Stimulated activated CD8-positive, alpha-beta memory T cell treated with anti-CD3 and anti-CD28 coated beads, Interleukin-15, amount 100 ng/mL, for 24 hours (primary cell): ENCODE data around the gene S100A3.
A peak's percentile ranks its signal among the peaks of the same experiment; 100 is the strongest.

ENCODE experiments used
- DNase-seq: peaks from one replicate; pipeline ENCODE4 v3.0.0-alpha.2; 2020; ENCODE audit warnings: low read depth

The S100A3 gene

DNA sequence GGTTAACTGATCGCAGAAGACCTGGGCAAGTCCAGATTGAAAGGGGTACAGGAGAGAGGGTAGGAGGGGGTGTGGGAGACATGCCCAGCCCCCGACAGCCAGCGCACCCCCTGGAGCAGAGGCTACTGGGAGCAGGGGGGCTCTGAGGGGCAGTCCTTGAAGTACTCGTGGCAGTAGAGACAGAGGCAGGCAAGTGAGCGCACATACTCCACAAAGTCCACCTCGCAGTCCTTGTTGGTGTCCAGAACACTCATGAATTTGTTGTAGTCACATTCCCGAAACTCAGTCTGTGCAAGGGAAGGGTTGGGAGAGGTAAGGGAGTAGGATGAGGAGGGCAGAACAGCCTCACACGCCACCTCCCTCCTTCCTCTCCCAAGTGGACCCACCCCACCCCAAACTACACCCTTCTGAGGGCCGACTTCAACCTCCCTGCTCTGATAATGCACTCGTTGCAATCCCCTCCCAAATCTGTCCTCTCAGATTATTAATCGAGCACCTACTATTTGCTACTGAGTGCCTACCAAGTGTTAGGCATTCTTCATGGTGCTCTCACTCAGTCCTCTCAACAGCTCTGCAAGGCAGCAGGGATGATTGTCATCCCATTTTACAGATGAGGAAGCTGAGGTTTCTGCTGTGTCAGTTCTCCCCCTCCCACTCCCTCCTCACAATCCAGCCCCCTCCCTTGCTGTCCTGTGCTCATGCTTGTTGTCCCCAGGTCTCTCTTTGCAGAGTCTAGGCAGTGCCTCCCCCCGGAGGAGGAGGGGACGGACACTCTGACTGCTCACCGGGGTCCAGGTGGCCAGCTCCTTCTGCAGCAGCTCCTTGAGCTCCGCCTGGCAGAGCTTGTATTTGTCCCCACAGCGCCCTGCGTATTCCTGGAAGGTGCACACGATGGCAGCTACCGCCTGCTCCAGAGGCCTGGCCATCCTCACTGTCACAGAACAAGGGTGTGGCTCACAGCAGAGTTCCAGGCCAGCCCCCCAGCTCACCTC lies 1.2 kb downstream of the S100A3 start:
- DNase-seq: no peak

DNA sequence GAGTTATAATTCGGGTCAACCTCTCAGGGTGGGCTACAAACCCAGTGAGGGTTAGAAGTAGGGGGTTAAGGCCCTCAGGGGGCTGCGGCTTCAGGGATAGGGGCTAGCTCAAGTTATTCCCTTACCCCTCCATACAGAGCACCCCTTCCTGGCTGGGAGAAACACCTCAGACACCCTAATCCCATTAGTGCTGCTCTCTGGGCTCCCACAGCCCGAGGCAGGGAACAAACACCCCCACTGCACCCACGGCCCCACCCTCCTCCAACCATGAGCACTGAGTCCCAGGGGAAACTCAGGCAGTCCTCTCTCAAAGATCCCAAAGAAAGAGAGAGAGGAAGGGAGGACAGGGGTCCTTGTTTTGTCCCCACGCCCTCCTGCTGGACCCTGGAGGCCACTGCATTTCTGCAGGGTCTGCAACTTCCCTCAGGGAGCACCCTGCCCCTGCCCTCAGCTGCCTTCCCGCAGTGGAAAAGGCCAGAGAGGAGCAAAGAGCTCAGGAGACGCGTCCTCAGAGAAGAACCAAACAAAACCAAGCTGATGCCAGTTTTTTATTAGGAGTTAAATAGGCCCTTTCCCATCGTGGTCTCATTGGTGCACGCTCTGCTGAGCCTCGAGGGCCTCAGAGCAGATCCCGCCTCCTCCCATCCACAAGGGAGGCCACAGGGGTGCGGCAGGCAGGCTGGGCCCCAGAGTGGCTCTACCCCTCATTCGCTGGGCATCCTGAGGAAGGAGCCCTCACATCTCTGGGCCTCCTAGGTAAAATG lies 2.1 kb downstream of the S100A3 start:
- DNase-seq: no peak

DNA sequence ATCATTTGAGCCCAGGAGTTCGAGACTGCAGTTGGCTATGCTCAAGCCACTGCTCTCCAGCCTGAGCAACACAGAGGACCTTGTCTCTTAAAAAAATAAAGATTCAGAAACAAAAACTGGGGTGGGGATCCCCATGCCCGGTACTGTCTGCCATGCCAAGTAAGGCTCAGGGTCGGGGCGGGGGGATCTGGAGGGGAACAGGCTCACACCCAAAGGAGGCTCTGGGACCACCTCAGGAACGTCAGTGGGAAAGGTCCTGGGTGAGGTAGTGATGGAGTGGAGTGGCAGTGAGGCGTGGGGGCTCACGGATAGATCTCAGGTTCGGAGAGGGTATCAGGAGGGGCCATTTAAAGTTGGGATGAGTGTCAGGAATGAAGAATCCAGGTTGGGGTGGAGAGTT lies 2.7 kb downstream of the S100A3 start:
- no peak for DNase-seq

DNA sequence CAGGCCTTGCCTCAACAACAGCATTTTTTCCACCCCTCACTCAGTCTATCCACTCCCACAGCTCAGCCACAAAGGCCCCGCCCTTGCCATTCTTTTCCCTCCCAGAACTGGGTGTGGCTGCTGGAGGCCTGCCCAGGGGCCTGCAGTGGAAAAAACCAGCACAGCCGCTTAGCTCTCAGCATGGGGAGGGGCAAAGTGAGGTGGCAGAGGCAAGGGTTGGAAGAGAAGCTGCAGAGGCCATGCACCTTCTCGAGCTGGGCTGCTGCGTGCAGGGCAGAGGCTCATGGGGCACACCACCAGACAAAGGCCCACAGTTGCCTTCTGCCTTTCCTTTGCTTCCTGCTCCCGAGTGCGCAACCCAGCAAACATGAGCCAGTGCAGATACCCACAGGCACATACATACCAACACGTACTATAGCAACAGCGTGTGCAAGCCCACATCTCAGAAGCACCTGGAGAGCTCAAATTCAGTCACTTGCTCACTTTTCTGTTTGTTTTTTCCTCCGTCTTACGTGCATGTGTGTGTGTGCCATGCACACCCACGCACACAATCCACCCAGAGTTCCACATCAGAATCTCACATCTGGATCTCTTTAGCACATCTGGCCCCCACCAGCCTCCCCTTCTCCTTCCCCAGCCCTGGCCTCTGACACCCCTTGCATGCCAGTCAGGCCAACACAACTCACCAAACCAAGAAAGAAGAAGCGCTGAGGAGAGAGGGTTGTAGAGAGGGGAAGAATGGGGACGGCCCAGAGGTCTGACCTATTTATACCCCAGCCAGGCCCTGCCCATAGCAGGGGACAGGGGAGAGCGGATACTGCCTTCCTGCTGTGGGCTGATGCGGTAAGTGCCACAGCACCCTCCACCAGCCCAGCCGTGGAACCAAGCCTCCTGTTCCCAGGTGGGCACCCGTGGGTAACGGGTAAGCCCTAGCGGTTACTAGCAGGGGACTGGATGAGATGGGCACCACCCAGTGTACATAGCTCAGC lies 3.7 kb downstream of the S100A3 start, which contains the start of gene S100A4:
TSS of gene S100A4 (minus strand) at position 740 of the 989 bp plus-strand sequence. CDS start 1,012 bp downstream, outside the sequence.
- DNase-seq: peak; percentile 62

DNA sequence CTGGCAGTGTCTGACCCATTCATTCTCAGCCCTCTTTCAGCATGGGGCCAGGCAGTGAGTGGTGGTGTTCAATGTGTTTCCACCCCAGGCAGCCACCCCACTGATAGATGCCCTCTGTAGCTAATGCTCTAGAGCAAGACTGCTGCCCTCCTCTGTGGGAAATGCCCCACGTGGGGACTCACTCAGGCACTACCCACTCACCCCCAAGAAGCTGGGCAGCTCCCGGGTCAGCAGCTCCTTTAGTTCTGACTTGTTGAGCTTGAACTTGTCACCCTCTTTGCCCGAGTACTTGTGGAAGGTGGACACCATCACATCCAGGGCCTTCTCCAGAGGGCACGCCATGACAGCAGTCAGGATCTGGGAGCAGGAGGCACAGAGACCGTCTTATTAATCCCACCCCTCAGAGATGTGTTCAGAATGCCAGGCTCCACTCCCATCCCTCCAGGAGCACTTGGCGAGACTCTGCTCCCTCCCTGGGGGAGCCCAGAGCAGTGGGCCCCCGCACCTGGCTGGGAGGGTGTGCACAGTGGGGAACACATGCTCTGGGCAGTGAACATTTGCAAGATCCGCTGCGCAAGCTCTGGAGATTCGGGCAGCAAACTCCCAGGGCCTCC lies 4.5 kb downstream of the S100A3 start:
- no peak for DNase-seq

DNA sequence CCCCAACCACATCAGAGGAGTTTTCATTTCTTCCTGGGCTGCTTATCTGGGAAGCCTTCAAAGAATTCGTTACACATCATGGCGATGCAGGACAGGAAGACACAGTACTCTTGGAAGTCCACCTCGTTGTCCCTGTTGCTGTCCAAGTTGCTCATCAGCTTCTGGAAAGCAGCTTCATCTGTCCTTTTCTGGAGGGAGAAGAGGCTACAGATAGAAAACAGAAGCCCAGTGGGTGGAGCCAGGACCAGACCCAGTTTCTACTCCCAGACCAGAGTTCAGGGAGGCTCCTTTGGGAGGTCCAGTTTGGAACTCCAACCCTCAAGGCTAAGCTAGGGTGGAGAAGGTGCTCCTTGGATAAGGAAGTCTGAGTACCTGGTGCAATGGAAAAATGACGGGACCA lies 5.3 kb downstream of the S100A3 start:
- no peak for DNase-seq

DNA sequence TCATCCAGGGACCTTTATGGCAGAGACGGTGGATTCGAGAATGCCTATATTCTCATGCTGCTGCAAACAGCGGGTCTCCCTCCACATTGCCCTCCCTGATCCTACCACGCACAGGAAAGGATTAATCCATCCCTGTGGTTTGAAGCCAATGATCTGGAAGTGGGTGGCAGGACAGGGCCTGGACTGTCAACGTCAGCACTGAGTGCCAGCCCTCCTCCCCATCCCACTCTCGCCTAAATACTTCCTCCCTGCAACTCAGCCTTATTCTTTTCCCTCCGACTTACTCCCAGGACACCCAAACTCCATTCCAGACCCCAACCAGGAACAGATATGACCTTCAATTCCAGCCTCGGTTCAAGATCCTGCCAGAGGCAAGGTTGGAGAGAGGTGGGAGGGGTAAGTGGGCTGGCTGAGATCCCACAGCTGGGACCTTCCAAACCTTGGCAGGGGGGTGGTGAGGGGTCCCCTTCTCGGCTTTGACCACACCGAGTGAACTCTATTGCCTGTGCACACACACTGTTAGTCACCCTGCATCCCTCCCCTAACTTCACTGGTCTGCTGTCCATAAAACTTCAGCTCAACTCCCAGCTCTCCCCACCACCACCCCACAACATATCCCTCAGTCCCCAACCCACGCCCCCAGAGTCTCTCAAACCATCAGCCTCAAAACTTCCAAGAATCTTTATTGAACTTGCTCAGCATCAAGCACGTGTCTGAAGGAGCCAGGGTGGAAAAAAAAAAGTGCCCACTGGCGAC lies 5.9 kb downstream of the S100A3 start:
- DNase-seq: no peak

DNA sequence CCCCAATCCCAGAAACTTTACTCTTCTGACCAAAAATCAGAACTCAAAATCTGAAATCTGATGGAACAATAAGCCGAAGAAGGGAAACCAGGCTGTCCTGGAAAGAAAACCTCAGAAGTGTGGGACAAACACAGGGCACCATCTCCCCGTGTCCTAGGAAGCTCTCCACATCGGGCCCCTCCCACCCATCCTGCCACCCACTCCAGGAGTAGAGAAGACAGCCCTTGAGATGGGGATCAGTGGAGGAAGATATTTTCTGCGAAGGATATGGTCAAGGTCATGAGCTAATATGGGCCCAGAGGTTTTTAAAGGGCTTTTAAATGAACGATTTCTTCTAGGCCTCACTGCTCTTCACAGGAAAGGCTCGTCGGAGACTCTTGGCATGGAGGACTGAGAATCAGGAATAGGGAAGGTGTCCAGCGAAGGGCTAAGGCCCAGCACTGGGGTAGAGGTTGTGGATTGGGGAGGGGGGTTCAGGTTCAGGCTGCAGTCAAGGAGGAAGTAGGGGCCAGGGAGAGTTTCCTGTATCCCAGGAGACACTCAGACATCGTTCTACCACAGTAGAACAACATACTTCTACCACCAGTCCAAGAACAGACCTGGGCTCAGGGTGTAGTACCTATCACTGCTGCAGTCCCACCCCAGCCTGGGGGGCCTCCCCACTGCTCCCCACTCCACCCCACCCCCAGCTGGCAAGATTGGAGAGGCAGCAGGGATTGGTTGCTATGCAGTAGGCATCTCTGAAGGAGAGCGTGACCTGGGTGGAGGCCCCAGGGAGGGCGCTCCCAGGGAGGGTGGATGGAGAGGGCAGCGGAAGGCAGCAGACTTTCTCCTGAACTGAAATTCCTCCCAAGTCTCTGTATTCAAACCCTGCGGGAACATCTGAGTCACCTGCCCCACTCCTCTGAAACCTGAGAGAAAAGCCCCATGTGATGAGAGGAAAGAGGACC lies 7.1 kb downstream of the S100A3 start:
- DNase-seq: no peak

DNA sequence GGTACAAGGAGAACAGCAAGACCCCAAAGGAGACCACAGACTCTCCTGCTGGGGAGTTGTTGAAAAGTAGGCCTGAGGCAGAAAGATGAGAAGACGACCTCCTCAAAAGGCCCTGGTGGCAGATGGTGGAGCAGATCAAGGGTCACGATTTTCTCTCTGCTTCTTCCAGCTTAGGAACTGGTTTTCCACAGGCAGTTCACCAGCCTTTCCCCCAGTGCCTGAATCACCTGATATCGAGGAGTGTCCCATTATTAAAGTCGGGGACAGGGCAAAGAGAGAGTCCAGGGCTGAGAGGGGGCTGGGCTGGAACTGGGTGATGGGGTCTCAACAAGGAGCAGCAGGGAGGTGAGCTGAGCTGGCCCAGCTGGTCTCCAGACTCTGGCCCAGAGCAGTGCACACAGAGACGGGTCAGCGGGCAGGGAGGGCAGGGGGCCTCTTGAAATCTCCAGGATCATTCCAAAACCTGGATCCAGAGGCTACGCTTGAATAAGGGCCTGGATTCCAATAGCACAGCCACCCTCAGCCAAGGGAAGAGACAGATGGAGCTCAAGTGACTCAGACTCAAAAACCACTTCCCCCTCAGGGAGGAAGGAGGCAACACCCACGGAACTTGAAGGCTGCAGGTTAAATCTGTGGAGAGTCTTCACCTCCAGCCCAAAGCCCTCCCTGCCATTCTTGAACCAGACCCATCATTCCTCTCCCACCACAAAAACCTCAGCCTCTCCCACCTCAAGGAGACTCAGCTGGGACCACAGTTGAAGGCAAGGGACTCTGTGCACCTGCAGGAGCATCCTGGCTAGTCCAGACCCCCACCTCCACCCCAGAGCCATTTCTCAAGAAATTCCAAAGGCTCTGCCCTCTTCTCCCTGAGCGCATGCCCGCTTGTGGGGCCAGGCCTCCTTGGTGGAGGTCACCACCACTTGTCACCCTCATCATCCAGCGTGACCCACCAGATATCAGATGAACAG lies 8.4 kb downstream of the S100A3 start, which contains the start of gene S100A5:
TSS of gene S100A5 (minus strand) at position 541 of the 968 bp plus-strand sequence. CDS start 743 bp downstream, outside the sequence.
- no peak for DNase-seq

DNA sequence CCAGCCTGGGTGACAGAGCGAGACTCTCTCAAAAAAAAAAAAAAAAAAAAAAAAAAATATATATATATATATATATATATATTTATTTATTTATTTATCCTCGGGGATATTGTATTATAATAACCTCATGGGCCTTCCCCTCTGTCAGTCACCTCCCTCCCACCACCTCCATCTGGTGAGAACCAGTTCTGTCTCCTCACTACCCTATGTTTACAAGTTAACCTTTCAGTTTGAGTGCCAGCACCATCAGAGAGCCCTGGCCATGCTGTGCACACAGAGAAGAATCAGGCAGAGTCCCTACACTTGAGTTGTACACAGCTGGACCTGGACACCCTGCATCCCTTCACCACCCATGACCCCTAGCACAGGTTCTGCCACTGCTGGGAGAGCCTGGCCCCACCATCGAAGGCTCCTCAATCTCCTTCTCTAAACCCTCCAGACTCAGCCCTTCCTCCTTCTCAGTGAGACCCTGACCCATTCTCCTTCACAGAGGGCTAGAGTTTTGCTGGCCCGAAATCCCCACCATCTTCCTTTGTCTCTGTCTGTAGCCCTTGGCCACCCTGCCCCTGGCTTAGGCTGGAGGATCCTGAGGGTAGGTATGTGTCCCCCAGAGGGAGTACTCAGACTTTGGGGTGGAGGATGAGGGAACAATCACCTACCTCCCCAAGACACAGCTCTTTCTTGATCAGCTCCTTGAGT lies 9.5 kb downstream of the S100A3 start:
- DNase-seq: no peak

DNA sequence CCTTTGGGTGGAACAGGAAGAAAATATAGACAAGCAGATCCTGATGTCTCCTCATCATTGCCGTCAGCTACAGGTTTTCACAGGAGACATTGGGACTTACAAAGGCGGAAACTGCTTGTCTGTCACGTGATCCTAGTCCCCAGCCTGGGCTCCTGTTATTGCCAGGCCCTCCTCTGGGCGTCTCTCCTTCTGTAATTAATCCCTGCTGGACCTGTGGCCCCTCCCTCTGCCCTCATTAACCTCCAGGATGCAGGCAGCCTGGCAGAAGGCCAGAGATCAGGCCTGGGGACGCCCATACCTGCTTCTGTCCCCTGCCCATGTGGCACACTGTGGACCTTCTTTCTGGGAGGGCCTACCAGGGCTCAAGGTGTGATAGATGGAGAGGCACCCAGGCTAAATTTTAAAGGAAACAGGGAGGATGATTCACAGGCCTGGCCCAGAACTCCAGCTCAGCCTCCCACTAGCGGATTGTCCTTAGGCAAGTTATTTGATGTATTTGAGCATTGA lies 10.7 kb downstream of the S100A3 start:
- DNase-seq: no peak

DNA sequence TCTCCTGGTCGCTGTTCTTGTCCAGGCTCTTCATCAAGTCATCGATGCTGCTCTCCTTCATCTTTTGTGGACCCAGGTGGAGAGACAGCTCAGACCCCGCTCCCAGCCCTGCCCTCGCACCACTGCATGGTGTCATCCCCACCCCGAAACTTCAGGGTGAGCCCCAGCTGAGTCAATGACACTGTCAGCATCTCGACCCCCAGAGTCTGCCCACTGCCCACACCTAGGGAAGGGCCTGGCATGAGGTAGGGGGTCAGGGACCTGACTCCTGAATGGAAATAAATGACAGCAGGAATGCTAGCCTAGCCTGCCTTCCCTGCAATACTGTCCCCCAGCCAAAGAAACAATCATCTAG lies 11.7 kb downstream of the S100A3 start:
- DNase-seq: no peak

DNA sequence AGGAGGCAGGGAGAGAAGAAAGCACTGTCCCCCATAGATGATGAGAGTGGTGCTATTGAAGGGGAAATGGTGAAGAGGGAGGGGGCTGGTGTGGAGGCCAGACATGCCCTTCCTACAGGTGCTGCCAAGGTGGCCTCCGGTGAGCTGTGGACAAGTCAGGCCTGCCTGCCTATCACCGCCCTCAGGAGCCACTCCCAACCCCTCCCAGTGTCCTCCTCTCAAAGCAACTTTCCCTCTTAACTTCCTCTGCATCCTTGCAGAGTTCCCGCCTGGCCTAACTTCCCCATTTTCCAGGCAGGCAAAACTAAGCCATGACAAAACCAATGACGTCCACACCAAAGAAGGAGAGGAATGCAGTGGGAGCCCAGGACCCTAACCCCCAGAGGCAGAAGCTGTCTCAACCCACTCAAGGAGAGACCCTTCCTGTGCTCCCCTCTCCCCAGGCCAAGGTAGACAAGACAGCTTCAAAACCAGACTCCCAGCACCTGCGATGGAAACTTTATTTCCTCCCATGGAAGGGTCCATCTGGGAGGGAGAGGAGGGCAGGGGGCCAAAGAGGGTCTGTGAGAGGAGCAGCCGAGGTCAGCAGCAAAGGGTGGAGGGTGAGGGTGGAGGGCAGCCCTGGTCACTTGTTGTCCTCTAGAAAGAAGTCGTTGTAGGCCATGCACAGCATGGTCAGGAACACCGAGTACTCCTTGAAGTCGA lies 12.2 kb downstream of the S100A3 start:
- no peak for DNase-seq

DNA sequence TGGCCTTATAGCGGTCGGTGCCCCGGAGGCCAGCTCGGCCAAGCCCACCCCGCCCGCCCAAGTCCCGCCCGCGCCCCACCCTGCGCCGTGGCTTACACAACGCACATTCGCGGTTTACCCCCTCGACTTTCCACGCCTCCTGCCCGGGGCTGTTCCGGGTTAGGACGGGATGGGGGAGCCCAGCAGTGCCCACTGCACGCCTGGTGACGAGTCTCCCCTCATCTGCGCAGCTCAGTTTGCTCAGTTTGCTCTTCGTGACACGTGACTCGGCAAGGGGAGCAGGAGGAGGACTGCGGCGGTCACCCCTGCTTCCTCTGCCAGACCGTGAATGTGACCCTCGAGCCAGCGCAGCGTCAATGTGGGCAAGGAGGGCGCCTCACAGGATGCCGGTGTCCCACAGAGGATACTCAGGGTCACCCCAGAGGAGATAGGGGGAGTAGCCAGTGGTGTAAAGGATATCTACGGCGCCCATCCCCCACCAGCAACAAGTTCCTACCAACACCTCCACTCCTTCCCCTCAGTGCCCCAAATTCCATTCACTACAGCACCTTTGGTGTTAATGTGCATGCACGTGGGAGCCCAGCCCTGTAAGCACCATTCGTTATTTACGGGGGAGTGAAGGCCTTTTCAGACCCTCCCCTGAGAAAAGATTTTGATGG lies 12.9 kb downstream of the S100A3 start:
- DNase-seq: peak; percentile 60

DNA sequence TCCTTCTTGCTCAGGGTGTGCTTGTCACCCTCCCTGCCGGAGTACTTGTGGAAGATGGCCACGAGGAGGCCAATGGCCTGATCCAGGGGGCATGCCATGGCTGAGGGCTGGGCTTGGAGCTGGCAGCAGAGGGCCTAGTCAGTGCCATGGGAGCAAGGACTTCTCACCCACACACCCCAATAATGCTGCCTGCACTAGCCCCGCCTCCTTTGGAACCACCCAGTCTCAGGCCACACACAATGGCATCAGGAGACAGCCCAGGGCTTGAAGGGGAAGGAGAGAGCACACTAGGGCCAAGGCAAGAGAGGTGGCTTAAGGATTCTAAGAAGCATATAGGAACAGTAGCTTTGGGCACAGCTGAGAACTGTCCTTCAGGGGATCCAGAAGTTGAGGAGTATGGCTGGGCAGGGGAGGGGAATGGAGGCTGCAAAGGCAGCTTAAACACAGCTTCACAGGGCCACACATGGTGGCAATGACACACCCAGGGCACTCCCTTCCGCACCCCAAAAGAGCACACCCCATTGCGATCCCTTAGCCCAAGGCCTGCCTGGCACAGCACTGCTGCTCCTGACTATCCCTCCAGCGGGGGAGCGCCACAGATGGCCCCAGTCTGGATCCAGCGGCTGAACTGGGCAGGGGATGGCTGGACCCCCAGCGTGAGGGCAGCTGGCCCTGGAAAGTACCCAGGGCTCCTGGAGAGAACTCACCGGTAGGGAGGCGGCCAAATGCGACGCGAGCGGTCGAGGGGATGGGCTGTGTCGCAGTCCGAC lies 13.6 kb downstream of the S100A3 start, which contains the start of gene S100A6:
TSS of gene S100A6 (minus strand) at position 750 of the 770 bp plus-strand sequence. CDS start at position 98, 652 bp downstream.
- DNase-seq: no peak
